Ectodermal cell (in vitro differentiated cells): Measurements from ENCODE around the gene WBP1.
A peak's percentile ranks its signal among the peaks of the same experiment; 100 is the strongest.
"Not testable (repeated sequence)": the region's sequence is repeated elsewhere in the genome, so short reads cannot be mapped to it uniquely, and the experiment has no call there.

ENCODE experiments used
- H3K27ac ChIP-seq: 2 replicates; pipeline ENCODE4 v1.7.0; 2013; ENCODE audit warnings: mild to moderate bottlenecking, low read depth, low read length; ENCODE audit not compliant: insufficient read depth, poor library complexity, severe bottlenecking
- H3K27me3 ChIP-seq: 2 replicates; pipeline ENCODE4 v1.7.0; 2013; ENCODE audit warnings: mild to moderate bottlenecking, low read length; ENCODE audit not compliant: insufficient read depth, control insufficient read depth, poor library complexity, severe bottlenecking
- H3K36me3 ChIP-seq: one replicate; pipeline ENCODE4 v1.7.0; 2013; ENCODE audit warnings: low read length; ENCODE audit not compliant: control insufficient read depth, insufficient read depth
- H3K4me1 ChIP-seq: one replicate; pipeline ENCODE4 v1.7.0; 2013; ENCODE audit warnings: low read length; ENCODE audit not compliant: control insufficient read depth, insufficient read depth
- H3K4me3 ChIP-seq: 2 replicates; pipeline ENCODE4 v1.7.0; 2013; ENCODE audit warnings: low read depth, low read length, control low read depth; ENCODE audit not compliant: insufficient read depth
- H3K9me3 ChIP-seq: 2 replicates; pipeline ENCODE4 v1.7.0; 2013; ENCODE audit warnings: mild to moderate bottlenecking, low read length, moderate library complexity; ENCODE audit not compliant: control insufficient read depth
- WGBS, 2 experiments: methylation state at CpG; one replicate each; pipeline ENCODE4 v1.1.7; 2013; ENCODE audit warnings: missing lambda C conversion rate in 2 of 2; 5-methylcytosine and 5-hydroxymethylcytosine counted together

The WBP1 gene

DNA sequence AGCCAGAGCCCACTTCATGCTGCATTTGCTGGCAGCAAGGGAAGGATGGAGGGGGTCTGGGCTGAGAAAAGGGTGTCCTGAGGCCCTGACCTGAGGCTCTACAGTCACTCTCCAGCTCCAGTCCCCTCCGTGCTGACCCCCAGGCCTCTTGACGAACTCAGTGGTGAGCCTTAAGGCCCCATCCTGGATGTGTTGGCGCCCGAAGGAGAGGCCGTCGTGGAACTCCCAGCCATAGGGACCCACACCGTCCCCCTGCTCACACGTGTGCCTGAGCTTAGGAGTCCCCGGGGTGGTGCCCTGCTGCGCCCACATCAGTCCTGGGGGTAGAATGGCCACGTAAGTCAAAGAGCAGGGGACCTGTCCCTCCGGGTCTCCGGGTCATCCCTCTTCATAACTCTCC, 6.2 kb downstream of the WBP1 start:
- peak overlapping the region; percentile 81 for H3K4me3 ChIP-seq
- H3K4me1 ChIP-seq, result peaks cover 5% of the 10 kb centered on the region
- H3K27ac ChIP-seq, result no peak overlapping the region
- peaks cover 8% of the 10 kb centered on the region for H3K36me3 ChIP-seq
- H3K27me3 ChIP-seq, result no peaks in the 10 kb centered on the region
- H3K9me3 ChIP-seq, result no peaks in the 10 kb centered on the region
- 15% methylated on average over 13 of the region's 13 CpGs for WGBS, 2 experiments

DNA sequence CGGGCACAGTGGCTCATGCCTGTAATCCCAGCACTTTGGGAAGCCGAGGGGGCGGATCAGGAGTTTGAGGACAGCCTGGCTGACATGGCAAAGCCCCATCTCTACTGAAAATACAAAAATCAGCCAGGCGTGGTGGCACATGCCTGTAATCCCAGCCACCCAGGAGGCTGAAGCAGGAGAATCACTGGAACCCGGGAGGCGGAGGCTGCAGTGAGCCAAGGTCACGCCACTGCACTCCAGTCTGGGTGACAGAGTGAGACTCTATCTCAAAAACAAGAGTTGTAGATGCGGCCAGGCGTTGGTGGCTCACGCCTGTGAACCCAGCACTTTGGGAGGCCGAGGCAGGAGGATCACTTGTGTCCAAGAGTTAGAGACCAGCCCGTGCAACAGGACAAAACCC, 12.5 kb downstream of the WBP1 start:
- H3K27ac ChIP-seq, H3K9me3 ChIP-seq, H3K27me3 ChIP-seq, H3K4me3 ChIP-seq: not testable (repeated sequence)
- Histone ChIP-seq H3K36me3 (peaks cover 15% of the 10 kb centered on the region), H3K4me1 (peaks cover 13% of the 10 kb centered on the region)
- whole genome bisulfite sequencing, 2 experiments, result 93 to 94% methylated on average over 11 to 12 of the region's 12 CpGs

DNA sequence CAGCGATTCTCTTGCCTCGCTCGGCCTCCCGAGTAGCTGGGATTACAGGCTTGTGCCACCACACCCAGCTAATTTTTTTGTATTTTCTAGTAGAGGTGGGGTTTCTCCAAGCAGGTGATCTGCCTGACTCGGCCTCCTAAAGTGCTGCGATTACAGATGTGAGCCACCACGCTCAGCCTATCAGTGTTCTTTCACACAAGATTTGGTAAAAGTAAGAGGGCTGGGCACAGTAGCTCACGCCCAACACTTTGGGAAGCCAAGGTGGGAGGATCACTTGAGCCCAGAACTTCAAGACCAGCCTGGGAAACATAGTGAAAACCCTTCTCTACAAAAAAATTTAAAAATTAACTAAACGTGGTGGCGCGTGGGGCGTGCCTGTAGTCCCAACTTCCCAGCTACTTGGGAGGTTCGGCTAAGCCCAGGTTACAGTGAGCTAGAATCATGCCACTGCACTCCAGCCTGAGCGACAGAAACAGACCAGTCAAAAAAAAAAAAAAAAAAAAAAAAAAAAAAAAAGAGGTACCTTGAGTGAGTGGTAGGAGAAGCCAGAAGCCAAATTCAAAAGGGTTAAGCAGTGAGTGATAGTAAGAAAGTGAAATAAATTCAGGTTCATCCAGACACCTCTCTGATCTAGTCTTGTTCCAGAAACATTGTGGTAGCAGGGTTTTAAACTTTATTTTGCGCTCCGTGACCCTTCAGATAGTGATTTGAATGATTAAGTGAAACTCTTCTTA, 13.3 kb downstream of the WBP1 start:
- Histone ChIP-seq H3K4me3 (peak overlapping the region; percentile 94), H3K27me3 (no peaks in the 10 kb centered on the region), H3K36me3 (peaks cover 15% of the 10 kb centered on the region), H3K9me3 (no peaks in the 10 kb centered on the region), H3K4me1 (peaks cover 13% of the 10 kb centered on the region), H3K27ac (peak overlapping the region; percentile 79)
- 73 to 80% methylated on average over 16 of the region's 16 CpGs for WGBS, 2 experiments

- peak within 1 kb of the TSS; percentile 79 for H3K27ac ChIP-seq
- 2 to 3% methylated on average over 66 of the region's 66 CpGs for WGBS, 2 experiments
- no peaks in the 10 kb centered on the region for H3K9me3 ChIP-seq
- H3K27me3 ChIP-seq, result no peaks in the 10 kb centered on the region
- H3K4me3 ChIP-seq, result peak within 1 kb of the TSS; percentile 94
- H3K4me1 ChIP-seq, result peaks cover 13% of the 10 kb centered on the region
- peaks cover 15% of the 10 kb centered on the region for H3K36me3 ChIP-seq
These were observed 14.1 kb downstream of the WBP1 start, which contains the start of gene MRPL53 for GRCh38 chr2:74472086-74472944. Gene MRPL53, minus strand, starts transcription at chr2:74472680. Its CDS starts 20 bp downstream, at chr2:74472660.

- Histone ChIP-seq H3K4me1 (peaks cover 13% of the 10 kb centered on the region), H3K4me3 (peak overlapping the region; percentile 94), H3K27ac (peak overlapping the region; percentile 74), H3K27me3 (no peaks in the 10 kb centered on the region), H3K36me3 (peaks cover 15% of the 10 kb centered on the region), H3K9me3 (no peaks in the 10 kb centered on the region)
- WGBS, 2 experiments, result 45 to 46% methylated on average over 7 of the region's 7 CpGs
These were observed 14.7 kb downstream of the WBP1 start for GRCh38 chr2:74472945-74473258.

- Histone ChIP-seq H3K4me3 (no peak overlapping the region), H3K27me3 (no peaks in the 10 kb centered on the region), H3K36me3 (peaks cover 15% of the 10 kb centered on the region), H3K9me3 (no peaks in the 10 kb centered on the region), H3K4me1 (peaks cover 13% of the 10 kb centered on the region), H3K27ac (no peak overlapping the region)
- 94 to 95% methylated on average over 6 of the region's 6 CpGs for WGBS, 2 experiments
These were observed 16.2 kb downstream of the WBP1 start for GRCh38 chr2:74474481-74474880.

DNA sequence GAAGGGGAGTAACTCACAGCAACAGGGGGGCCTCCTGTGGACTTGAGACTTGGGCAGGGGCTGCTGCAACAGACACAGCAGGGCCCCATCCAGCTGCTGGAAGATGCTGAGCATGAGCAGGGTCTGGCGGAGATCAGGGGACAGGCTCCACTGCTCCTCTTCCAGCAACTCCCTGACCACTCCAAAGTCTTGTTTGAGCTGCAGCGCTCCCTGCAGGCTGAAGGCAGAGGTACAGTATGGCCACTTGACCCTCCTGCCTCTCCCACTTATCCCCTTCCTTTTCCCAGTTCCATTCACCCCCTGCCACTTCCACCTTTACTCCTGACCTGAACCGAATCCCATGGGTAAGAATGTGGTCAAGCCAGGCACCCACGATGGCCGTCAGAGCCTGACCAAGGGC, 16.7 kb downstream of the WBP1 start:
- Histone ChIP-seq H3K27me3 (no peaks in the 10 kb centered on the region), H3K4me1 (peaks cover 13% of the 10 kb centered on the region), H3K27ac (no peak overlapping the region), H3K9me3 (no peaks in the 10 kb centered on the region), H3K4me3 (no peak overlapping the region), H3K36me3 (peaks cover 15% of the 10 kb centered on the region)
- 88 to 90% methylated on average over 5 of the region's 5 CpGs for whole genome bisulfite sequencing, 2 experiments

DNA sequence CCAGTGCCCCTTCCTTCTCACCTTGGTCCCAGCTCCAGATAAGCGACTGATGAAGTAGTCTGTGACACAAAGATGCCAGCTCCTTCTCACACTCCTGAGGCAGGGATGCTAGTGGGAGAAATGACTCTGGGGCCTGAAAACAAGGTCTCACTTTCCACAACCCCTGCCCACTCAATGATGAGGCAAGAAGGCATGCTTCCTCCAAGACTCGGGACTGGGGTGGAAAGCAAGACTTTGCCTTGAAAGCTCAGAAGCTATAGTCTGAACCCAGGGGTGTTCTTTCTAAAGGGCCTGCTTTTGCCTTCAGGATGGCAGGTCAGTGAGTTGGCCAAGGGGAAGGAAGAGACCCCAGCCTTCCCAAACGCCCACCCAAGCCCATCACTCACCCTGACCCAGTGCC, 23.2 kb downstream of the WBP1 start:
- H3K36me3 ChIP-seq, result no peaks in the 10 kb centered on the region
- H3K27me3 ChIP-seq, result no peaks in the 10 kb centered on the region
- peaks cover 12% of the 10 kb centered on the region for H3K4me1 ChIP-seq
- no peaks in the 10 kb centered on the region for H3K9me3 ChIP-seq
- no peak overlapping the region for H3K27ac ChIP-seq
- WGBS, 2 experiments, result 86 to 89% methylated on average over 3 of the region's 3 CpGs
- peak overlapping the region; percentile 98 for H3K4me3 ChIP-seq

GRCh38 chr2:74481961-74482800, 23.9 kb downstream of the WBP1 start:
- no peaks in the 10 kb centered on the region for H3K36me3 ChIP-seq
- H3K27ac ChIP-seq, result peak overlapping the region; percentile 1
- H3K4me3 ChIP-seq, result peak overlapping the region; percentile 98
- no peaks in the 10 kb centered on the region for H3K9me3 ChIP-seq
- 1 to 2% methylated on average over 80 of the region's 80 CpGs for WGBS, 2 experiments
- H3K4me1 ChIP-seq, result peaks cover 12% of the 10 kb centered on the region
- H3K27me3 ChIP-seq, result no peaks in the 10 kb centered on the region
